ENCODE measurements around the gene GRM7.

Gene GRM7

GRCh38 chr3:7322957-7323669 is 462.2 kb downstream of the GRM7 start:
- DNase-seq = no peak

- DNase-seq = no peak
These were observed 467.4 kb downstream of the GRM7 start for GRCh38 chr3:7328339-7328738.

- no peak for DNase-seq
These were observed 471.8 kb downstream of the GRM7 start for GRCh38 chr3:7332696-7333095.

- DNase-seq = no peak
These were observed 472.2 kb downstream of the GRM7 start for GRCh38 chr3:7333125-7333524.

GRCh38 chr3:7340795-7341194 is 479.9 kb downstream of the GRM7 start:
- DNase-seq = no peak

GRCh38 chr3:7346364-7346763 is 485.4 kb downstream of the GRM7 start:
- no peak for DNase-seq

- DNase-seq = no peak
These were observed 496.2 kb downstream of the GRM7 start for GRCh38 chr3:7357101-7357500.

GRCh38 chr3:7367968-7368367 is 507.1 kb downstream of the GRM7 start:
- DNase-seq = no peak

- DNase-seq = no peak
These were observed 507.7 kb downstream of the GRM7 start for GRCh38 chr3:7368597-7368996.

GRCh38 chr3:7371693-7372572 is 511.0 kb downstream of the GRM7 start:
- no peak for DNase-seq

- no peak for DNase-seq
These were observed 516.2 kb downstream of the GRM7 start for GRCh38 chr3:7377103-7377502.

GRCh38 chr3:7381741-7382140 is 520.8 kb downstream of the GRM7 start:
- no peak for DNase-seq

- DNase-seq = no peak
These were observed 521.5 kb downstream of the GRM7 start for GRCh38 chr3:7382293-7383010.

- no peak for DNase-seq
These were observed 524.7 kb downstream of the GRM7 start for GRCh38 chr3:7385635-7386034.

- DNase-seq = no peak
These were observed 527.1 kb downstream of the GRM7 start for GRCh38 chr3:7388026-7388425.

- no peak for DNase-seq
These were observed 531.3 kb downstream of the GRM7 start for GRCh38 chr3:7392206-7392605.

GRCh38 chr3:7393944-7394605 is 533.2 kb downstream of the GRM7 start:
- no peak for DNase-seq

- no peak for DNase-seq
These were observed 535.6 kb downstream of the GRM7 start for GRCh38 chr3:7396534-7396933.

GRCh38 chr3:7397097-7397496 is 536.2 kb downstream of the GRM7 start:
- DNase-seq = no peak

- DNase-seq = no peak
These were observed 539.4 kb downstream of the GRM7 start for GRCh38 chr3:7400360-7400759.

GRCh38 chr3:7401418-7401817 is 540.5 kb downstream of the GRM7 start:
- DNase-seq = no peak

GRCh38 chr3:7407107-7407506 is 546.2 kb downstream of the GRM7 start:
- no peak for DNase-seq

- DNase-seq = no peak
These were observed 549.9 kb downstream of the GRM7 start for GRCh38 chr3:7410782-7411181.

All from activated naive CD4-positive, alpha-beta T cell treated with Interleukin-2 at 50 U/mL for 16 hours (primary cell).